AG09309 (cell line): ENCODE results near the gene NTRK3.

ENCODE experiments used
- DNase-seq: peaks from one replicate; pipeline ENCODE4 v3.0.0-alpha.2; 2010; ENCODE audit warnings: low read depth
- H3K4me3 ChIP-seq: 2 replicates; pipeline ENCODE4 v1.5.1; 2011; ENCODE audit warnings: mild to moderate bottlenecking, low read depth, low read length, moderate library complexity; ENCODE audit not compliant: control insufficient read depth
- TF ChIP-seq, protein P1 (sequence below): IDR thresholded peaks from 2 replicates; pipeline ENCODE4 v1.5.1; 2011; ENCODE audit warnings: mild to moderate bottlenecking, low read depth, low read length, inconsistent platforms; ENCODE audit not compliant: insufficient read depth, control insufficient read depth; ENCODE audit errors: missing control alignments

NTRK3 gene

DNA sequence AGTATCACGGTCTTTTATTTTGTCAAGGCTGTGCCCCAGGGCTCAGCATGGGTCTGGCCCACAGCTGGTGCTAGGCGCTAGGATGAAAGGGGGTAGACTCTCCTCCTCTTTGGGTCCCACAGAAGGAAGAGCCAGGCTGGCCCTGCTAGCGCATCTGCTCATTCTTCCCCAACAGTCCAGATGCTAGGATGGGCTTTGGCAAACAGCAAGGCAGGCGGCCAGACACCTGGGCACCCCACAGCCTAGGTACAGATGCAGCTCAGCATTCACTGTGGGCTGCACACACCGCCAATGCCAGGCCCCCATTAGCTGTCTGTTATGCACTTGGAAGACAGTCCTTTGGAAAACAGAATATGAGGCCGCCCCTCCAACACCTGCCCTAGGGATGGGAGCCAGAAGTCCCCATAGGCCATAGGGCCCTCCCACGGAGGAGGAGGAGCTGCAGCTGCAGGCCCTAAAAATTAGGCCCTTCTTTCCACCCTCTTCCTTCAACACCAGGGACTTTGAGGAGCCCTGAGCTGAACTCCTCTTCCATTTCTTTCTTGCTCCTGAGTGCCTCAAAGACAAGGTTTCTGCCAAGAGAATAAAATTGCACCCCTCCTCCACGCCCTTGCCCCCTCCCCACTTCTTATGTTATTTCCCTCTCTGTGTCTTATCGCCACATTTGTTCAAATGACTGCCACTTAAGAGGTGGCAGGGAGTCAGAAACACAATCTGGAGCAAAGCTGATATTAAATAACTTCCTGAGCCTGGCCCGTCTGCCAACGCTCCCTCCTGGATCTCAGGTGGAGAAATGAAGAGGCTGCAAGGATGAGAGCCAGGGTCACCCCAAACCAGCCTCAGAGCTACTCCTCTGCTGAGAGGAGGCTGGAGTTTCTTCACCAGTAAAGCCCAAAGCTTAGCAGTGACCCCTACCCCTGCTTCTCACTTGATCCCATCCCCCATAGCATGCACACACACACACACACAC, 13.7 kb downstream of the NTRK3 start:
- DNase-seq: no peak
- TF ChIP-seq, protein P1, sequence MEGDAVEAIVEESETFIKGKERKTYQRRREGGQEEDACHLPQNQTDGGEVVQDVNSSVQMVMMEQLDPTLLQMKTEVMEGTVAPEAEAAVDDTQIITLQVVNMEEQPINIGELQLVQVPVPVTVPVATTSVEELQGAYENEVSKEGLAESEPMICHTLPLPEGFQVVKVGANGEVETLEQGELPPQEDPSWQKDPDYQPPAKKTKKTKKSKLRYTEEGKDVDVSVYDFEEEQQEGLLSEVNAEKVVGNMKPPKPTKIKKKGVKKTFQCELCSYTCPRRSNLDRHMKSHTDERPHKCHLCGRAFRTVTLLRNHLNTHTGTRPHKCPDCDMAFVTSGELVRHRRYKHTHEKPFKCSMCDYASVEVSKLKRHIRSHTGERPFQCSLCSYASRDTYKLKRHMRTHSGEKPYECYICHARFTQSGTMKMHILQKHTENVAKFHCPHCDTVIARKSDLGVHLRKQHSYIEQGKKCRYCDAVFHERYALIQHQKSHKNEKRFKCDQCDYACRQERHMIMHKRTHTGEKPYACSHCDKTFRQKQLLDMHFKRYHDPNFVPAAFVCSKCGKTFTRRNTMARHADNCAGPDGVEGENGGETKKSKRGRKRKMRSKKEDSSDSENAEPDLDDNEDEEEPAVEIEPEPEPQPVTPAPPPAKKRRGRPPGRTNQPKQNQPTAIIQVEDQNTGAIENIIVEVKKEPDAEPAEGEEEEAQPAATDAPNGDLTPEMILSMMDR: no peak
- no peak overlapping the region for H3K4me3 ChIP-seq

DNA sequence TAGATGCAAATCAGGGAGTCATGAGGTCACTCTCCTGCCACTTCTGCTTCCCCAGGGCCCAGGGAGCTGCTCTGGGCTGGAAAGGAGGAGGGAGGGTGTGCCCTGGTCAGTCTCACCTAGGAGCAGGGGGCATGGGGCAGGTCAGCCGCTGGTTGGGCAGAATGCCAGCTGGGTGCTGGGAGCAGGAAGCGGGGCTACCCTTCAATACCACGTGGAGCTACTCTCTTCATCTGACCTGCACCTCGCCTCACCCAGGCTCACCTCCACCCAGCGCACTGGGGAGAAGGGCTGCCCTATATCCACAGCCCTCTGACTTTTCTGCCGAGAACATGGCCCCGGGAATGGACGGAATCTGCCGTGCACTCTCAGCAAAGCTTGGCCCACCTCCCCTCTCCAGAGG, 15.1 kb downstream of the NTRK3 start:
- TF ChIP-seq, protein P1: no peak
- no peak for DNase-seq
- H3K4me3 ChIP-seq: no peak overlapping the region

DNA sequence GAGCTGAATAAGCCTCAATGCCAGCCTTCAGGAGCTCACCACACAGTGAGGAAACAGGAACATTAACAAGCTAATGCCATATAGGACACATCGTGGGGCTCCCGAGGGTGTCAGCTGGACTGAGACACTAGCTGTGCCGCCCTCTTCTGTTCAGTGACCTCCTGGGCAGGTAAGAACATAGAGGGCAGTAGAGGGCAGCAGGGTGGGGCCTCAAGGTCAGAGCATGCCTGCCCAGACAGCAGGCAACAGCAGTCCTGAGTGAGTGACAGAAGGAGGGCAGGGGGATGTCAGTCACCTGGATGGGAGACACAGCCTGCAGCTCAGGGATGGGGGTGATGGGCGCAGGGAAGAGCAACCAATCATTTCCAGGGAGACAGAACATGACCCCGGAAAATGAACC, 15.5 kb downstream of the NTRK3 start:
- no peak overlapping the region for H3K4me3 ChIP-seq
- TF ChIP-seq, protein P1: no peak
- DNase-seq: no peak

DNA sequence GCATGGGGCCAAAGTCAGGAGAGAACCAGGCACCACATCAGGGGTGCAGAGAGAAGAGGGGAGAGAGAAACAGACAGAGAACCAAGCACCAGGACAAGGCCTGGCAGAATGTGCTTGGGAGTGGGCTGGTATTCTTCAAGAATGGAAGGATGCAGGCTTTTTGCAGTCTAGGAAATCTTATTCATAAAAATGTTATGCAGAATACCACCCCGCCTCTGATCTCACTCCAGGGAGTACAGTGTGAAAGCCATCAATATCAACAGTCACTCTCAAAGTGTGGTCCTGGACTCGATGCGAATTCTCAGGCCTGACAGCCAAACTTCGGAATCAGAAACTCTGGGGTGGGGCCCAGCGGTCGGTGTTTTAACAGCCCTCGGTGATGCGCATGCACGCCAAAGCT, 16.9 kb downstream of the NTRK3 start:
- no peak overlapping the region for H3K4me3 ChIP-seq
- TF ChIP-seq, protein P1: no peak
- no peak for DNase-seq

DNA sequence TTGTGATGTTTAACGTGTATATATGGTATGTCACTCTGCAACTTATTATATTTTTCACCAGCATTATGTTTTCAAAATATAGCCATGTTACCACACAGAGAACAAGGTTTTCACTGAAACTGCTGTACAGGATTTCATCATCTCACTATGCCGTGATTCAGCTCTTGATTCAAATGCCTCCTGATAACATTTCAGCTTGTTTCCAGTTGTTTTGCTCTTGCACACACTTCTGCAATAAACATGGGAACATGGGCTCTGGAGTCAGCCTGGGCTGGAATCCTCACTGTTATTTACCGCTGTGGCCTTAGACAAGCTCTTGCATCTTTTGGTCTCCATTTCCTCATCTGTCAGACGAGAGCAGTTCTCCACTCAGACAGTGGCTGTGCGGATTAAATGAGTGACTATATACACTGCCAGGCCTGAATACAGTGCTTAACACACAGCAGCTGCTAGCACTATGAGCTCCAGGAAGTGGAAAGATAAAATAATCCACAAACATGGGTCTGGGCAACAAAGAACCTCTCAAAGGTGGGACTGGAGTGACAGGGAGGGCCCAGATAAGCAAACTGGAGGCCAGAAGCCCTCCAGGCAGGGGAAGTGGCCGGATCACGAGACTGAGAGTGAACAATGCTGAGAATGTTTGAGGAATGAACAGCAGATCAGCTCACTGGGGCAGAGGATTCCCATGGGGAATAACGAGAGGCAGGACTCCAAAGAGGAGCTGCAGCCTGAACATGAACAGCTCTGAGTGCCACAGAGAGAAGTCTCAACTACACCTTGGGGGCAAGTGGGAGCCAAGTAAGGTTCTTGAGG, 17.7 kb downstream of the NTRK3 start:
- DNase-seq: peak; percentile 59
- no peak overlapping the region for H3K4me3 ChIP-seq
- TF ChIP-seq, protein P1: no peak

DNA sequence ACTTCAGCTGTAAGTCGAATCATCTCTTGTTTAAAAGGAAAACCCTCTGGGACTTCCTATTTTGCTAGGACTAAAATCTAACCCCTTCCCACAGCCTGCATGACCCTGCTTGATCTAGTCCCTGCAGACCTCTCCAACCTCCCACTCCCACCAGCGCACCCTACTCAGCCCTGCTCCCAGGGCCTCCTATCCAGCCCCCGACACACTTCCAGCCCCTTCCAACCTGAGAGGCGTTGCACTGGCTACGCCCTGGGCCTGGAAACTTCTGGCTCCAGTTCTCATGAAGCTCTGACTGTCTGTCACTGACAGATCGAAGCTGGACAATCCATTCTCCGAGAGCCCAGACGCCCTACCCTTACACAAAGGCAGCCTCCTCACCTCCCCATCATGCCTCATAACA, 21.8 kb downstream of the NTRK3 start:
- no peak for DNase-seq
- TF ChIP-seq, protein P1: no peak

More for the DNA sequence above, 21.8 kb downstream of the NTRK3 start:
- H3K4me3 ChIP-seq: no peak overlapping the region
